NB4 (cell line): Measurements from ENCODE around the gene CYP4Z1.

ENCODE experiments used
- DNase-seq: peaks from one replicate; pipeline ENCODE4 v3.0.0; 2010; ENCODE audit warnings: low read depth
- H3K4me3 ChIP-seq: one replicate; pipeline ENCODE4 v1.5.1; 2011; ENCODE audit warnings: mild to moderate bottlenecking, low read depth, low read length, moderate library complexity
- MYC ChIP-seq: IDR thresholded peaks from 2 replicates; pipeline ENCODE4 v1.6.1; 2011; ENCODE audit warnings: low read depth, low read length
- POLR2A ChIP-seq: IDR thresholded peaks from 2 replicates; pipeline ENCODE4 v1.6.1; 2011; ENCODE audit warnings: mild to moderate bottlenecking; ENCODE audit not compliant: insufficient read length; ENCODE audit errors: extremely low read depth
- TF ChIP-seq, protein P1 (sequence below): IDR thresholded peaks from one replicate; pipeline ENCODE4 v1.5.1; 2012; ENCODE audit warnings: low read depth, low read length
- TF ChIP-seq, protein P2 (sequence below): IDR thresholded peaks from 2 replicates; pipeline ENCODE4 v1.6.1; 2011; ENCODE audit warnings: low read depth, low read length

Gene CYP4Z1

DNA sequence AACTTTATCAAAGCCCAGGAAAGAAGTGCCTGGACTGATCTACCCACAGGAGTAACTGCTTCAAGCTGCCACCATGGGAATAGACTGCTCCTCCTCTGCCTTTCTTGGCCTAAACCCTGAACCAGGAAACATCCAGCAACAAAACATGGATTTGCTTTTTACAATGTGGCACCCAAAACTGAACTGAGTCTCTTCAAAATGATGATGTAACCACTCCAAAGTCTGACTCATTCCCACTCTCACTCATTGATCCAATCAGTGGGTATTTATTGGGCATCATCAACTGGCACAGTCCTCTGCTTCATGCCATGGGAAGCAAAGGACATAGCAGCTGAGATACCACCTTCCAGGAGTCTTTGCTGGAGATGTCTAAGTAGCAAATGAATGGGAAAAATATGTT lies 93.7 kb downstream of the CYP4Z1 start:
- no peak for DNase-seq
- no peak overlapping the region for H3K4me3 ChIP-seq
- TF ChIP-seq, protein P1, sequence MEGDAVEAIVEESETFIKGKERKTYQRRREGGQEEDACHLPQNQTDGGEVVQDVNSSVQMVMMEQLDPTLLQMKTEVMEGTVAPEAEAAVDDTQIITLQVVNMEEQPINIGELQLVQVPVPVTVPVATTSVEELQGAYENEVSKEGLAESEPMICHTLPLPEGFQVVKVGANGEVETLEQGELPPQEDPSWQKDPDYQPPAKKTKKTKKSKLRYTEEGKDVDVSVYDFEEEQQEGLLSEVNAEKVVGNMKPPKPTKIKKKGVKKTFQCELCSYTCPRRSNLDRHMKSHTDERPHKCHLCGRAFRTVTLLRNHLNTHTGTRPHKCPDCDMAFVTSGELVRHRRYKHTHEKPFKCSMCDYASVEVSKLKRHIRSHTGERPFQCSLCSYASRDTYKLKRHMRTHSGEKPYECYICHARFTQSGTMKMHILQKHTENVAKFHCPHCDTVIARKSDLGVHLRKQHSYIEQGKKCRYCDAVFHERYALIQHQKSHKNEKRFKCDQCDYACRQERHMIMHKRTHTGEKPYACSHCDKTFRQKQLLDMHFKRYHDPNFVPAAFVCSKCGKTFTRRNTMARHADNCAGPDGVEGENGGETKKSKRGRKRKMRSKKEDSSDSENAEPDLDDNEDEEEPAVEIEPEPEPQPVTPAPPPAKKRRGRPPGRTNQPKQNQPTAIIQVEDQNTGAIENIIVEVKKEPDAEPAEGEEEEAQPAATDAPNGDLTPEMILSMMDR = no peak
- TF ChIP-seq MYC = no peak

DNA sequence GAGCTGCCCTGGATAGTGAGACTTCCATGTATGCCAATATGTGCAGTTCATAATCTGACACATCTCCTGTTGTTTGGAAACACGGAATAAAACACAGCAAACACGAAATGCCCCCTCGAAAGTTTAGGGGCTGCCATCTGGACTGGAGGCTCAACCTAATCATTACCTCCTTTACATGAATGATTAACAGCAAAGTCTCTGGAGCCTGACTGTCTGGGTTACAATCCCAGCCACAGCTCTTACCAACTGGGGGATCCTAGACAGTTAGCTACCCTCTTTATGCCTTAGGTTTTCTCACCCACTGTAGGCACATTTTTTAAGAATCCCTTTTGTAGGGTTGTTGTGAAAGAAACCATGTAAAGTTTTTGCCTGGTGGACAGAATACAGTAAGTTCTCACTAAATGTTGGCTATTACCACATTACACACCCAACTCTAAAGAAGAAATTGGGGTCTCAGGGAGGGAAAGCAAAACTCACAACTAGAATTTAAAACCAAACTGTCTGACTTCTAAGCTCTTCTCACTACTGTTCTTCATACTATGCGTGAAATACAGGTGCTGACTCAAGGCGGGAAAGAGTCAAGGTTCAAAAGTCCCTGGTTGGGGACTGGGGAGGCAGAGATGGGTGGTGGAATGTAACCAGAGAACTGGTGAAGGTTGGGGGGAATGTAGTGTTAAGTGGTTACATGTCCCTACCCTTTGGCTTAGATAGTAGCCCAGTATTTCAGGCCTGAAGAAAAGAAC lies 94.4 kb downstream of the CYP4Z1 start:
- TF ChIP-seq, protein P1 = no peak
- TF ChIP-seq, protein P2, sequence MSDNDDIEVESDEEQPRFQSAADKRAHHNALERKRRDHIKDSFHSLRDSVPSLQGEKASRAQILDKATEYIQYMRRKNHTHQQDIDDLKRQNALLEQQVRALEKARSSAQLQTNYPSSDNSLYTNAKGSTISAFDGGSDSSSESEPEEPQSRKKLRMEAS = no peak
- TF ChIP-seq MYC (no peak), POLR2A (no peak)
- DNase-seq = no peak
- H3K4me3 ChIP-seq = no peak overlapping the region

DNA sequence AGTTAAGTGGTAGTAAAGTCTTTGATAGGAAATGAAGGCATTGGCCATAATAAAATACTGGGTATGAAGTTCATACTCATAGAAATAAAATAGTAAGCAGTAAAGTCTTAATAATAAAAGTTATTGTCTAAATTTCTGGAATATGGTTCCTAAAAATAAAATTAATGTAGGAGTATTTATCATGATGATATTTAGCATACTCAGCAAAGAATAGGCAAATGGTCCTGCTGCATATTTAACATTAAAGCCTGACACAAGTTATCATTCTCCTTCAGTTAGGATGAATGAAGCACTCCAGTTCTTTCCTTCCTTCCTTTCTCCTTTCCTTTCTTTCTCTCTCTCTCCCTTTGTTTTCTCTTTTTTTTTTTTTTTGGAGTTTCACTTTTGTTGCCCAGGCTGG lies 97.5 kb downstream of the CYP4Z1 start:
- no peak for DNase-seq
- TF ChIP-seq, protein P1 = no peak
- no peak for TF ChIP-seq MYC
- TF ChIP-seq POLR2A = no peak
- TF ChIP-seq, protein P2 = no peak
- no peak overlapping the region for H3K4me3 ChIP-seq
